Neuronal stem cell (in vitro differentiated cells): Measurements from ENCODE around the gene MCF2L2.

Experiments
- DNase-seq: peaks from one replicate; pipeline ENCODE4 v3.0.0-alpha.2; 2013; ENCODE audit warnings: low spot score
- H2AFZ ChIP-seq: one replicate; pipeline ENCODE4 v1.6.1; 2013; ENCODE audit warnings: mild to moderate bottlenecking, low read length, inconsistent platforms
- H2AK5ac ChIP-seq: 2 replicates; pipeline ENCODE4 v1.6.1; 2013; ENCODE audit warnings: low read depth, mild to moderate bottlenecking, inconsistent platforms, low read length, moderate library complexity, mixed read lengths
- H2BK120ac ChIP-seq: 2 replicates; pipeline ENCODE4 v1.6.1; 2013; ENCODE audit warnings: low read depth, mild to moderate bottlenecking, inconsistent platforms, low read length, moderate library complexity, mixed read lengths
- H2BK12ac ChIP-seq: one replicate; pipeline ENCODE4 v1.6.1; 2013; ENCODE audit warnings: low read length, inconsistent platforms
- H2BK15ac ChIP-seq: 2 replicates; pipeline ENCODE4 v1.6.1; 2013; ENCODE audit warnings: mild to moderate bottlenecking, low read length, inconsistent platforms, mixed read lengths
- H2BK5ac ChIP-seq: one replicate; pipeline ENCODE4 v1.6.1; 2013; ENCODE audit warnings: inconsistent platforms, mild to moderate bottlenecking, low read length, moderate library complexity
- H3K14ac ChIP-seq: one replicate; pipeline ENCODE4 v1.6.1; 2013; ENCODE audit warnings: low read length, inconsistent platforms
- H3K18ac ChIP-seq: 2 replicates; pipeline ENCODE4 v1.6.1; 2013; ENCODE audit warnings: low read length, inconsistent platforms
- H3K23ac ChIP-seq: 2 replicates; pipeline ENCODE4 v1.6.1; 2013; ENCODE audit warnings: low read depth, mild to moderate bottlenecking, mixed read lengths, low read length, inconsistent platforms; ENCODE audit not compliant: poor library complexity
- H3K27ac ChIP-seq: replicated peaks from 3 replicates; pipeline ENCODE4 v1.5.1; 2013; ENCODE audit warnings: low read length, inconsistent platforms
- H3K27me3 ChIP-seq, 3 experiments: 2 replicates each; pipeline ENCODE4 v1.6.1; 2013; ENCODE audit warnings: low read length in 3 of 3, mild to moderate bottlenecking in 2 of 3, inconsistent platforms in 1 of 3, low read depth in 1 of 3, mixed read lengths in 1 of 3, moderate library complexity in 1 of 3; ENCODE audit not compliant: control insufficient read depth in 3 of 3, insufficient read depth in 3 of 3
- H3K36me3 ChIP-seq, 2 donors: replicated peaks in 1 of 2; 2 replicates each; pipeline ENCODE4 v1.6.1; 2013; ENCODE audit warnings: low read length in 2 of 2; ENCODE audit not compliant: control insufficient read depth in 2 of 2, insufficient read depth in 2 of 2
- H3K4ac ChIP-seq: 2 replicates; pipeline ENCODE4 v1.6.1; 2013; ENCODE audit warnings: inconsistent platforms, mild to moderate bottlenecking, low read length, moderate library complexity
- H3K4me1 ChIP-seq, 2 donors: 1 replicate in 1 of 2; 2 replicates in 1 of 2; pipeline ENCODE4 v1.6.1; 2013; ENCODE audit warnings: low read length in 2 of 2, low read depth in 1 of 2; ENCODE audit not compliant: control insufficient read depth in 2 of 2, insufficient read depth in 1 of 2
- H3K4me2 ChIP-seq: one replicate; pipeline ENCODE4 v1.6.1; 2013; ENCODE audit warnings: mild to moderate bottlenecking, low read length, inconsistent platforms; ENCODE audit not compliant: insufficient read depth, poor library complexity, severe bottlenecking
- H3K4me3 ChIP-seq, 2 donors: 2 replicates each; pipeline ENCODE4 v1.5.1; 2013; ENCODE audit warnings: low read length in 2 of 2, mild to moderate bottlenecking in 2 of 2, inconsistent platforms in 1 of 2, moderate library complexity in 1 of 2
- H3K79me1 ChIP-seq: one replicate; pipeline ENCODE4 v1.6.1; 2013; ENCODE audit warnings: low read depth, mild to moderate bottlenecking, inconsistent platforms, low read length, moderate library complexity
- H3K9ac ChIP-seq: one replicate; pipeline ENCODE4 v1.6.1; 2013; ENCODE audit warnings: mild to moderate bottlenecking, low read depth, low read length, inconsistent platforms; ENCODE audit not compliant: poor library complexity
- H3K9me3 ChIP-seq, 2 donors: replicated peaks in 1 of 2; 2 replicates each; pipeline versions ENCODE3 to v1.6.1; 2013; ENCODE audit warnings: low read length in 2 of 2, mild to moderate bottlenecking in 2 of 2, inconsistent platforms in 1 of 2, low read depth in 1 of 2, mixed read lengths in 1 of 2, moderate library complexity in 1 of 2; ENCODE audit not compliant: control insufficient read depth in 2 of 2, insufficient read depth in 1 of 2
- H4K8ac ChIP-seq: one replicate; pipeline ENCODE4 v1.6.1; 2013; ENCODE audit warnings: low read depth, mild to moderate bottlenecking, inconsistent platforms, low read length, moderate library complexity
- H4K91ac ChIP-seq: one replicate; pipeline ENCODE4 v1.6.1; 2013; ENCODE audit warnings: low read length, low read depth, mild to moderate bottlenecking, inconsistent platforms; ENCODE audit not compliant: poor library complexity
- WGBS, 2 donors: extraction: QIAGEN DNeasy Blood & Tissue Kit; methylation state at CpG; one replicate each; pipeline ENCODE4 v1.1.7; 2013; ENCODE audit warnings: missing lambda C conversion rate in 2 of 2, mixed read lengths in 1 of 2; ENCODE audit not compliant: insufficient read length in 2 of 2, insufficient replicate concordance in 1 of 2; ENCODE audit errors: extremely low coverage in 2 of 2; 5-methylcytosine and 5-hydroxymethylcytosine counted together

Gene MCF2L2

DNA sequence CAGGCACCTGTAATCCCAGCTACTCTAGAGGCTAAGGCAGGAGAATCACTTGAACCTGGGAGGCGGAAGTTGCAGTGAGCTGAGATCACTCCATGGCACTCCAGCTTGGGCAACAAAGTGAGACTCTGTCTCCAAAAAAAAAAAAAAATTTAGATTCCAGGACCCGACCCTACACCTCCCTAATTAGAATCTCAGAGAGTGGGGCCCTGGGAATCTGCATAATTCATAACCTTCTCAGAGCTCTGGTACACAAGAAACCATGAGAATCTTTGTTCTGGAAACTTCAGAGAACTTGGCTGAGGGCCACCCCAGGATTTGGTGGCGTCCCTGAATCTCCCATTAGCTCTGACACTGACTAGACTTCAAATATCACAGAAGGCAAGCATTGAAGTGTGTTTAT, 143.8 kb downstream of the MCF2L2 start:
- no peak overlapping the region for H3K18ac ChIP-seq

DNA sequence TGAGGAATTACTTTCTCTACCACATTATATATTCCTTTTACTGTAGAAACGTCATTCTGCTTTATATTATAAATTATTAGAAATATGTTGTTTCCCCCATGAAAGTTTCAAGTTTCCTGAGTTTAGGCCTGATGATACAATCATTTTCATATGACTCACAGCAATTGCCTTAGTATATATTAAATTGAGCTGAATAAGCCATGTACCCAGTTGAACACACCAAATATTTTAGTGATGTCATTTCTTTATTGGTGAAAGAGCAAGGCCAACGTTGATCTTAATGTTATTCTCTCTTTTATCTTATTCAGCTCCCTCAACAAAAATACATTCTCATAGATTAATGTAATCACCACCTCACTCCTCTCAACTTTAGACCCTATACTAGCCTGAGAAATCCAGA, 144.5 kb downstream of the MCF2L2 start:
- H3K27ac ChIP-seq, result no peak overlapping the region

More for the DNA sequence above, 143.8 kb downstream of the MCF2L2 start:
- Histone ChIP-seq H2AK5ac (no peak overlapping the region), H3K4me1 (no peaks in the 10 kb centered on the region), H2BK12ac (no peak overlapping the region), H3K14ac (no peak overlapping the region), H2BK5ac (no peak overlapping the region), H3K9me3 (no peaks in the 10 kb centered on the region), H4K91ac (no peak overlapping the region), H3K9ac (no peak overlapping the region), H3K36me3 (no peaks in the 10 kb centered on the region), H3K23ac (no peak overlapping the region), H3K79me1 (no peaks in the 10 kb centered on the region), H3K27ac (no peak overlapping the region), H2AFZ (no peak overlapping the region), H3K4me3 (no peak overlapping the region), H2BK120ac (no peak overlapping the region), H3K4me2 (no peak overlapping the region), H3K4ac (no peak overlapping the region), H2BK15ac (no peak overlapping the region), H4K8ac (no peak overlapping the region), H3K27me3 (no peaks in the 10 kb centered on the region)
- DNase-seq, result no peak
- WGBS, 2 donors, result no CpG with 5 or more reads among the region's 3 CpGs

DNA sequence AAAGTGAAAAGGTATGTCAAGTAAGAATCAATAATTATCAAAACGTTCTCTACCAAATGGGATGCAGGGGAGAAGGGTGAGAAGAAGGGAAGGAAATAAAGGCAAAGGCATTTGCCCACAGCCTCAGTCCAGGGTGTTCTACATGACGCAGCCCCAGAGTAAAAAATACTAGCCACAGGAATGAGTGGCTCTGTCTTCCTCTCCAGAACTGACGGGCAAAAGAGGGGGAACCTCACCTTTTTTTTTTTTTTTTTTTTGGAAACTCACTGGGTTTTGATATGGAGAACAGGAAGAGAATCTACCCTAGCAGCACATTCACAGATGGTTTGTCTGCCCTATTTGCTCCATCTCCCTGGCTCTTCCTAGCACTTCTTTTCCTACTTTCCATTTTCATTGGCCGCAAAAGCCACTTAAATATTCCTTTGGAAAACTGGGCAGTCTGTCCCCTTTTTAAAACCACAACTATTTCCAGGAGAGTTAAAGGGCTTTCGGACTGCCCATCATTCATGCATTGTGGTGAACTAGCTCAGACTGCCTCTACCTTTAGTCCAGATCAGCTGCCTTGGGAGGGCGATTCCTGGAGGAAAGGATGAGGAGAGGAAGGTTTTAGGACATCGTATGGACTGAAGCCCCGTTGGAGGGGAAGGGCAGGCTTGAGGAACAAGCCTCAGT, 147.2 kb downstream of the MCF2L2 start:
- H3K4me3 ChIP-seq, result no peak overlapping the region
- H2BK5ac ChIP-seq, result no peak overlapping the region
- H3K27ac ChIP-seq, result no peak overlapping the region
- H3K9me3 ChIP-seq, result no peaks in the 10 kb centered on the region
- H4K8ac ChIP-seq, result no peak overlapping the region
- H3K4ac ChIP-seq, result no peak overlapping the region
- H2BK15ac ChIP-seq, result no peak overlapping the region
- H2BK120ac ChIP-seq, result no peak overlapping the region
- no peak overlapping the region for H3K23ac ChIP-seq
- no peaks in the 10 kb centered on the region for H3K36me3 ChIP-seq
- WGBS, 2 donors, result no CpG with 5 or more reads among the region's 8 CpGs
- no peak overlapping the region for H4K91ac ChIP-seq
- DNase-seq, result no peak
- H3K18ac ChIP-seq, result no peak overlapping the region
- no peak overlapping the region for H2BK12ac ChIP-seq
- no peak overlapping the region for H3K9ac ChIP-seq
- no peak overlapping the region for H2AK5ac ChIP-seq
- H3K14ac ChIP-seq, result no peak overlapping the region
- H3K4me1 ChIP-seq, result no peaks in the 10 kb centered on the region
- H3K4me2 ChIP-seq, result no peak overlapping the region
- H3K27me3 ChIP-seq, result no peaks in the 10 kb centered on the region
- no peak overlapping the region for H2AFZ ChIP-seq
- no peaks in the 10 kb centered on the region for H3K79me1 ChIP-seq

More for the DNA sequence above, 144.5 kb downstream of the MCF2L2 start:
- Histone ChIP-seq H4K91ac (no peak overlapping the region), H3K4ac (no peak overlapping the region), H3K4me2 (no peak overlapping the region), H3K4me1 (no peaks in the 10 kb centered on the region), H3K9me3 (no peaks in the 10 kb centered on the region), H2AFZ (no peak overlapping the region), H2BK5ac (no peak overlapping the region), H3K4me3 (no peak overlapping the region), H3K23ac (no peak overlapping the region), H3K79me1 (no peaks in the 10 kb centered on the region), H4K8ac (no peak overlapping the region), H2BK15ac (no peak overlapping the region), H3K9ac (no peak overlapping the region), H2AK5ac (no peak overlapping the region), H3K18ac (no peak overlapping the region), H3K27me3 (no peaks in the 10 kb centered on the region), H3K14ac (no peak overlapping the region), H2BK120ac (no peak overlapping the region), H2BK12ac (no peak overlapping the region), H3K36me3 (no peaks in the 10 kb centered on the region)
- WGBS, 2 donors, result no CpG with 5 or more reads among the region's 2 CpGs
- DNase-seq, result no peak

DNA sequence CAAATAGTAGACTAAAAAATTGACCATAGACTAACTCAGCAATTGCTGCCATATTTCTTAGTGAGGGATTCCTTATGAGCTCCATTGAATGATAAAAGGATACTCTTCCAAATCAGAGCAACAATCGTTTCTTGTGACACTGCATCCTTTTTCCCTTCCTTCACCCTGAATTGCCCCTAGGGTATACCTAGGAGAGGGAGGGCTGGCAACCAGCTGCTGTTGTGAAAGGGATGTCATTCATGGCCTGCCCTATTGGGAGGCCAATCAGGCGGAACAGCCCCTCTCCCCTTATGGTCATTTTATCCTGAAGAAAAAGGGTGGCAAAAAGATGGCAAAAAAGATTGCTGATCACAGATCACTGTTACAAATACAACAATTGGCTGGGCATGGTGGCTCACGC, 149.0 kb downstream of the MCF2L2 start:
- WGBS, 2 donors, result no CpG with 5 or more reads among the region's 3 CpGs
- Histone ChIP-seq H2BK15ac (no peak overlapping the region), H2AFZ (no peak overlapping the region), H3K4ac (no peak overlapping the region), H3K4me2 (no peak overlapping the region), H3K4me3 (no peak overlapping the region), H4K91ac (no peak overlapping the region), H2BK12ac (no peak overlapping the region), H3K23ac (no peak overlapping the region), H3K79me1 (no peaks in the 10 kb centered on the region), H2BK120ac (no peak overlapping the region), H4K8ac (no peak overlapping the region), H3K4me1 (no peaks in the 10 kb centered on the region), H3K27me3 (no peaks in the 10 kb centered on the region), H2AK5ac (no peak overlapping the region), H3K27ac (no peak overlapping the region), H3K14ac (no peak overlapping the region), H3K36me3 (no peaks in the 10 kb centered on the region), H3K18ac (no peak overlapping the region), H3K9ac (no peak overlapping the region), H2BK5ac (no peak overlapping the region), H3K9me3 (no peaks in the 10 kb centered on the region)
- no peak for DNase-seq
